WTC11 (cell line): ENCODE measurements around the gene HMGCS1.

Source experiments
- CREB1 ChIP-seq: sonication (generic); formaldehyde crosslinking; IDR thresholded peaks from 2 replicates; pipeline ENCODE4 v1.8.0; 2023; ENCODE audit warnings: mild to moderate bottlenecking, missing genetic modification reagents
- NFYB ChIP-seq: sonication (generic); formaldehyde crosslinking; conservative IDR thresholded peaks from 2 replicates; pipeline ENCODE4 v1.8.0; 2022; ENCODE audit warnings: low read depth, missing genetic modification reagents
- SMAD3 ChIP-seq: sonication (generic); formaldehyde crosslinking; IDR thresholded peaks from 2 replicates; pipeline ENCODE4 v1.8.0; 2022; ENCODE audit warnings: missing genetic modification reagents, mild to moderate bottlenecking, borderline replicate concordance
- SP1 ChIP-seq: sonication (generic); formaldehyde crosslinking; conservative IDR thresholded peaks from 2 replicates; pipeline ENCODE4 v1.8.1; 2022; ENCODE audit warnings: missing genetic modification reagents
- USF2 ChIP-seq: sonication (generic); formaldehyde crosslinking; IDR thresholded peaks from 2 replicates; pipeline ENCODE4 v1.8.1; 2023; ENCODE audit warnings: mild to moderate bottlenecking, missing genetic modification reagents, moderate library complexity
- ZNF232 ChIP-seq: sonication (generic); formaldehyde crosslinking; IDR thresholded peaks from 2 replicates; pipeline ENCODE4 v1.8.0; 2022; ENCODE audit warnings: mild to moderate bottlenecking, missing genetic modification reagents
- TF ChIP-seq, protein P1 (sequence below): fragments of 200-600 bp; IDR thresholded peaks from 2 replicates; pipeline ENCODE4 v1.8.0; 2022; ENCODE audit warnings: antibody characterized with exemption
- TF ChIP-seq, protein P2 (sequence below): sonication (generic); formaldehyde crosslinking; IDR thresholded peaks from 2 replicates; pipeline ENCODE4 v1.8.1; 2023; ENCODE audit warnings: mild to moderate bottlenecking, moderate library complexity, missing genetic modification reagents
- TF ChIP-seq, protein P3 (sequence below): sonication (generic); formaldehyde crosslinking; IDR thresholded peaks from 2 replicates; pipeline ENCODE4 v1.8.1; 2023; ENCODE audit warnings: mild to moderate bottlenecking, missing genetic modification reagents

DNA sequence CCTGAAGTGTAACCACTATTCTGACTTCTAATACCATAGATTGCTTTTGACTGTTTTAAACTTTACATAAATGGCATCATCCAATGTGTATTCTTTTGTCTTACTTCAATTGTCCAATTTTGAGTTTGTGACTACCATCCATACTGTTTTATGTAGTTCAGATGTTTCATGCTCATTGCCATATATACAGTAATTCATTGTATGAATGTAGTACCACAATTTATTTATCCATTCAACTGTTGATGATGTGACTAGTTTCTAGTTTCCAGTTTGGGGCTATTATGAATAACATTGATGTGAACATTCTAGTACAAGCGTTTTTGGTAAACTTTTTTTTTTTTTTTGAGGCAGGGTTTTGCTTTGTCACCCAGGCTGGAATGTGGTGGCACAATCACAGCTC lies 55.1 kb downstream of the HMGCS1 start:
- no peak for TF ChIP-seq CREB1 (CRISPR knock-in tag)
- TF ChIP-seq, protein P1, sequence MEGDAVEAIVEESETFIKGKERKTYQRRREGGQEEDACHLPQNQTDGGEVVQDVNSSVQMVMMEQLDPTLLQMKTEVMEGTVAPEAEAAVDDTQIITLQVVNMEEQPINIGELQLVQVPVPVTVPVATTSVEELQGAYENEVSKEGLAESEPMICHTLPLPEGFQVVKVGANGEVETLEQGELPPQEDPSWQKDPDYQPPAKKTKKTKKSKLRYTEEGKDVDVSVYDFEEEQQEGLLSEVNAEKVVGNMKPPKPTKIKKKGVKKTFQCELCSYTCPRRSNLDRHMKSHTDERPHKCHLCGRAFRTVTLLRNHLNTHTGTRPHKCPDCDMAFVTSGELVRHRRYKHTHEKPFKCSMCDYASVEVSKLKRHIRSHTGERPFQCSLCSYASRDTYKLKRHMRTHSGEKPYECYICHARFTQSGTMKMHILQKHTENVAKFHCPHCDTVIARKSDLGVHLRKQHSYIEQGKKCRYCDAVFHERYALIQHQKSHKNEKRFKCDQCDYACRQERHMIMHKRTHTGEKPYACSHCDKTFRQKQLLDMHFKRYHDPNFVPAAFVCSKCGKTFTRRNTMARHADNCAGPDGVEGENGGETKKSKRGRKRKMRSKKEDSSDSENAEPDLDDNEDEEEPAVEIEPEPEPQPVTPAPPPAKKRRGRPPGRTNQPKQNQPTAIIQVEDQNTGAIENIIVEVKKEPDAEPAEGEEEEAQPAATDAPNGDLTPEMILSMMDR = no peak
- TF ChIP-seq SP1 (CRISPR knock-in tag) = no peak
- TF ChIP-seq, protein P2, sequence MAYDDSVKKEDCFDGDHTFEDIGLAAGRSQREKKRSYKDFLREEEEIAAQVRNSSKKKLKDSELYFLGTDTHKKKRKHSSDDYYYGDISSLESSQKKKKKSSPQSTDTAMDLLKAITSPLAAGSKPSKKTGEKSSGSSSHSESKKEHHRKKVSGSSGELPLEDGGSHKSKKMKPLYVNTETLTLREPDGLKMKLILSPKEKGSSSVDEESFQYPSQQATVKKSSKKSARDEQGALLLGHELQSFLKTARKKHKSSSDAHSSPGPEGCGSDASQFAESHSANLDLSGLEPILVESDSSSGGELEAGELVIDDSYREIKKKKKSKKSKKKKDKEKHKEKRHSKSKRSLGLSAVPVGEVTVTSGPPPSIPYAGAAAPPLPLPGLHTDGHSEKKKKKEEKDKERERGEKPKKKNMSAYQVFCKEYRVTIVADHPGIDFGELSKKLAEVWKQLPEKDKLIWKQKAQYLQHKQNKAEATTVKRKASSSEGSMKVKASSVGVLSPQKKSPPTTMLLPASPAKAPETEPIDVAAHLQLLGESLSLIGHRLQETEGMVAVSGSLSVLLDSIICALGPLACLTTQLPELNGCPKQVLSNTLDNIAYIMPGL = no peak
- no peak for TF ChIP-seq USF2
- TF ChIP-seq, protein P3, sequence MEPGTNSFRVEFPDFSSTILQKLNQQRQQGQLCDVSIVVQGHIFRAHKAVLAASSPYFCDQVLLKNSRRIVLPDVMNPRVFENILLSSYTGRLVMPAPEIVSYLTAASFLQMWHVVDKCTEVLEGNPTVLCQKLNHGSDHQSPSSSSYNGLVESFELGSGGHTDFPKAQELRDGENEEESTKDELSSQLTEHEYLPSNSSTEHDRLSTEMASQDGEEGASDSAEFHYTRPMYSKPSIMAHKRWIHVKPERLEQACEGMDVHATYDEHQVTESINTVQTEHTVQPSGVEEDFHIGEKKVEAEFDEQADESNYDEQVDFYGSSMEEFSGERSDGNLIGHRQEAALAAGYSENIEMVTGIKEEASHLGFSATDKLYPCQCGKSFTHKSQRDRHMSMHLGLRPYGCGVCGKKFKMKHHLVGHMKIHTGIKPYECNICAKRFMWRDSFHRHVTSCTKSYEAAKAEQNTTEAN (CRISPR knock-in tag) = no peak
- no peak for TF ChIP-seq NFYB (CRISPR knock-in tag)
- no peak for TF ChIP-seq SMAD3 (CRISPR knock-in tag)
- TF ChIP-seq ZNF232 = no peak
